WTC11 (cell line): ENCODE data around the gene ISG20. TPM values are rescaled to one million over a fixed set of nuclear protein-coding genes. Genes with fewer than 3 reads are reported as not detected.

Experiments
- ATAC-seq: fragments of 200-7000 bp; cut with Tn5 transposase; 2 replicates; pipeline ENCODE4 v1.10.0; 2021; ENCODE audit warnings: mild to moderate bottlenecking, moderate library complexity
- CTCF ChIA-PET: fragments of 300-600 bp; sonication (Branson Sonifier 250); formaldehyde crosslinking; loops from one replicate; lab custom pipeline; 2021; ENCODE audit warnings: antibody characterized with exemption; lab: Charles Lee
- POLR2A ChIA-PET: fragments of 350-600 bp; sonication (Branson Sonifier 250); formaldehyde crosslinking; loops from one replicate; lab custom pipeline; 2021; ENCODE audit warnings: antibody characterized with exemption; lab: Charles Lee
- DNase-seq: peaks from one replicate; pipeline ENCODE4 v3.0.0; 2021; ENCODE audit warnings: low spot score
- H3K27ac Mint-ChIP-seq: 2 replicates; pipeline ENCODE4 v1.8.0; 2021; ENCODE audit warnings: mixed read lengths
- H3K27me3 Mint-ChIP-seq: 2 replicates; pipeline ENCODE4 v1.8.0; 2021; ENCODE audit warnings: low read depth, mild to moderate bottlenecking, moderate library complexity, mixed read lengths
- H3K36me3 Mint-ChIP-seq: 2 replicates; pipeline ENCODE4 v1.8.0; 2021; ENCODE audit warnings: mixed read lengths
- H3K4me1 Mint-ChIP-seq: 2 replicates; pipeline ENCODE4 v1.8.0; 2022; ENCODE audit warnings: mixed read lengths
- H3K4me3 Mint-ChIP-seq: 2 replicates; pipeline ENCODE4 v1.8.0; 2021; ENCODE audit warnings: mild to moderate bottlenecking, moderate library complexity, mixed read lengths
- H3K9me3 Mint-ChIP-seq: 2 replicates; pipeline ENCODE4 v1.8.0; 2021; ENCODE audit warnings: mixed read lengths
- ATF2 ChIP-seq: sonication (generic); formaldehyde crosslinking; IDR thresholded peaks from 2 replicates; pipeline ENCODE4 v1.8.1; 2022; ENCODE audit warnings: low read depth, missing genetic modification reagents, borderline replicate concordance
- CREM ChIP-seq: sonication (generic); formaldehyde crosslinking; IDR thresholded peaks from 2 replicates; pipeline ENCODE4 v1.8.1; 2022; ENCODE audit warnings: mild to moderate bottlenecking, missing genetic modification reagents, moderate library complexity
- E2F1 ChIP-seq: sonication (generic); formaldehyde crosslinking; IDR thresholded peaks from 2 replicates; pipeline ENCODE4 v1.8.0; 2022; ENCODE audit warnings: mild to moderate bottlenecking, missing genetic modification reagents
- E2F4 ChIP-seq: sonication (generic); formaldehyde crosslinking; IDR thresholded peaks from 2 replicates; pipeline ENCODE4 v1.8.1; 2022; ENCODE audit warnings: low read depth, mild to moderate bottlenecking, moderate library complexity, missing genetic modification reagents, borderline replicate concordance
- ESRRA ChIP-seq: sonication (generic); formaldehyde crosslinking; IDR thresholded peaks from 2 replicates; pipeline ENCODE4 v1.8.1; 2022; ENCODE audit warnings: mild to moderate bottlenecking, missing genetic modification reagents, borderline replicate concordance
- FOXJ3 ChIP-seq: sonication (generic); formaldehyde crosslinking; IDR thresholded peaks from 2 replicates; pipeline ENCODE4 v1.9.0; 2021; ENCODE audit warnings: missing genetic modification reagents, mild to moderate bottlenecking, borderline replicate concordance
- FOXP1 ChIP-seq: sonication (generic); formaldehyde crosslinking; IDR thresholded peaks from 2 replicates; pipeline ENCODE4 v1.8.0; 2022; ENCODE audit warnings: missing genetic modification reagents, mild to moderate bottlenecking, moderate library complexity, borderline replicate concordance
- GABPB1 ChIP-seq: sonication (generic); formaldehyde crosslinking; IDR thresholded peaks from 2 replicates; pipeline ENCODE4 v1.8.1; 2023; ENCODE audit warnings: mild to moderate bottlenecking, missing genetic modification reagents
- GRHL2 ChIP-seq: fragments of 250-450 bp; sonication (Bioruptor Pico); IDR thresholded peaks from 2 replicates; pipeline ENCODE4 v1.8.0; 2022; ENCODE audit warnings: mild to moderate bottlenecking, moderate library complexity; ENCODE audit not compliant: insufficient replicate concordance, severe bottlenecking
- IRF1 ChIP-seq: sonication (generic); formaldehyde crosslinking; IDR thresholded peaks from 2 replicates; pipeline ENCODE4 v1.8.0; 2023; ENCODE audit warnings: missing genetic modification reagents
- JAZF1 ChIP-seq: fragments of 250-450 bp; sonication (Bioruptor Pico); IDR thresholded peaks from 2 replicates; pipeline ENCODE4 v1.9.0; 2021; ENCODE audit warnings: moderate library complexity, mild to moderate bottlenecking, inconsistent platforms
- NR1H2 ChIP-seq: sonication (generic); formaldehyde crosslinking; IDR thresholded peaks from 2 replicates; pipeline ENCODE4 v1.9.0; 2021; ENCODE audit warnings: mild to moderate bottlenecking, moderate library complexity, missing genetic modification reagents
- RELA ChIP-seq: sonication (generic); formaldehyde crosslinking; IDR thresholded peaks from 2 replicates; pipeline ENCODE4 v1.8.1; 2022; ENCODE audit warnings: missing genetic modification reagents, mild to moderate bottlenecking, borderline replicate concordance
- USF1 ChIP-seq: sonication (generic); formaldehyde crosslinking; IDR thresholded peaks from 2 replicates; pipeline ENCODE4 v1.8.0; 2022; ENCODE audit warnings: mild to moderate bottlenecking, missing genetic modification reagents
- ZNF281 ChIP-seq: sonication (generic); formaldehyde crosslinking; IDR thresholded peaks from 2 replicates; pipeline ENCODE4 v1.8.0; 2023; ENCODE audit warnings: mild to moderate bottlenecking, missing genetic modification reagents
- ZNF317 ChIP-seq: sonication (generic); formaldehyde crosslinking; IDR thresholded peaks from 2 replicates; pipeline ENCODE4 v1.8.1; 2023; ENCODE audit warnings: low read depth, mild to moderate bottlenecking, moderate library complexity, missing genetic modification reagents, borderline replicate concordance
- ZNF416 ChIP-seq: fragments of 250-450 bp; sonication (Bioruptor Pico); IDR thresholded peaks from 2 replicates; pipeline ENCODE4 v1.9.0; 2021; ENCODE audit warnings: mild to moderate bottlenecking, inconsistent platforms
- total RNA-seq: library from RNA; stranded (reverse); gene quantifications from 3 replicates; pipeline ENCODE4 v1.2.3, GENCODE V29; 2021
- TF ChIP-seq, protein P1 (sequence below): fragments of 200-600 bp; IDR thresholded peaks from 2 replicates; pipeline ENCODE4 v1.8.0; 2022; ENCODE audit warnings: antibody characterized with exemption
- TF ChIP-seq, protein P2 (sequence below): fragments of 250-450 bp; sonication (Bioruptor Pico); IDR thresholded peaks from 2 replicates; pipeline ENCODE4 v1.9.0; 2021; ENCODE audit warnings: mild to moderate bottlenecking

Gene ISG20
- total RNA-seq, 1 experiment from 2014 or later: 5.6 TPM

DNA sequence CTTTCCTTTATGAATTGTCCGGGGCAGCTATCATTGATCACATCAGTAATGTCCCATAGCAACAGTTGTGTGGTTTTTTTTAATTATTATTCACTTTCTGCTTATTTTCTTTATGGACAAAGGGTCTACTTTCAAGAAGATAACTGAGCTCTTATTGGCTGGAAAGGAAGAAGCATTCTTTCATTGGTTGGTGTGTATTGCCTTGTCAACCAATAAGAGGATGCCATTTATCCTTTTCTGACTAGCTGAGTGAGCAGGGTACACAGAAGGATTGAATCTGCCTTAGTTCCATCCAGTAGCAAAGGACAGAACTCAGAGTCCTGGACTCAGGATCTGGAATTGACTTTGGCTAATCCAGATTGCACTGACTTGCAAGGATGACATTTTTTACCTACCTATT lies 30.9 kb upstream of the ISG20 start:
- TF ChIP-seq GRHL2 (CRISPR knock-in tag) (no peak), ZNF317 (CRISPR knock-in tag) (no peak), NR1H2 (CRISPR knock-in tag) (no peak), E2F1 (CRISPR knock-in tag) (no peak), CREM (no peak), USF1 (CRISPR knock-in tag) (no peak), E2F4 (CRISPR knock-in tag) (no peak), ZNF416 (CRISPR knock-in tag) (no peak), RELA (no peak), FOXP1 (CRISPR knock-in tag) (no peak), FOXJ3 (no peak), JAZF1 (CRISPR knock-in tag) (no peak), ESRRA (CRISPR knock-in tag) (no peak), GABPB1 (CRISPR knock-in tag) (no peak), ATF2 (no peak), ZNF281 (CRISPR knock-in tag) (no peak), IRF1 (CRISPR knock-in tag) (no peak)
- TF ChIP-seq, protein P1, sequence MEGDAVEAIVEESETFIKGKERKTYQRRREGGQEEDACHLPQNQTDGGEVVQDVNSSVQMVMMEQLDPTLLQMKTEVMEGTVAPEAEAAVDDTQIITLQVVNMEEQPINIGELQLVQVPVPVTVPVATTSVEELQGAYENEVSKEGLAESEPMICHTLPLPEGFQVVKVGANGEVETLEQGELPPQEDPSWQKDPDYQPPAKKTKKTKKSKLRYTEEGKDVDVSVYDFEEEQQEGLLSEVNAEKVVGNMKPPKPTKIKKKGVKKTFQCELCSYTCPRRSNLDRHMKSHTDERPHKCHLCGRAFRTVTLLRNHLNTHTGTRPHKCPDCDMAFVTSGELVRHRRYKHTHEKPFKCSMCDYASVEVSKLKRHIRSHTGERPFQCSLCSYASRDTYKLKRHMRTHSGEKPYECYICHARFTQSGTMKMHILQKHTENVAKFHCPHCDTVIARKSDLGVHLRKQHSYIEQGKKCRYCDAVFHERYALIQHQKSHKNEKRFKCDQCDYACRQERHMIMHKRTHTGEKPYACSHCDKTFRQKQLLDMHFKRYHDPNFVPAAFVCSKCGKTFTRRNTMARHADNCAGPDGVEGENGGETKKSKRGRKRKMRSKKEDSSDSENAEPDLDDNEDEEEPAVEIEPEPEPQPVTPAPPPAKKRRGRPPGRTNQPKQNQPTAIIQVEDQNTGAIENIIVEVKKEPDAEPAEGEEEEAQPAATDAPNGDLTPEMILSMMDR: no peak
- TF ChIP-seq, protein P2, sequence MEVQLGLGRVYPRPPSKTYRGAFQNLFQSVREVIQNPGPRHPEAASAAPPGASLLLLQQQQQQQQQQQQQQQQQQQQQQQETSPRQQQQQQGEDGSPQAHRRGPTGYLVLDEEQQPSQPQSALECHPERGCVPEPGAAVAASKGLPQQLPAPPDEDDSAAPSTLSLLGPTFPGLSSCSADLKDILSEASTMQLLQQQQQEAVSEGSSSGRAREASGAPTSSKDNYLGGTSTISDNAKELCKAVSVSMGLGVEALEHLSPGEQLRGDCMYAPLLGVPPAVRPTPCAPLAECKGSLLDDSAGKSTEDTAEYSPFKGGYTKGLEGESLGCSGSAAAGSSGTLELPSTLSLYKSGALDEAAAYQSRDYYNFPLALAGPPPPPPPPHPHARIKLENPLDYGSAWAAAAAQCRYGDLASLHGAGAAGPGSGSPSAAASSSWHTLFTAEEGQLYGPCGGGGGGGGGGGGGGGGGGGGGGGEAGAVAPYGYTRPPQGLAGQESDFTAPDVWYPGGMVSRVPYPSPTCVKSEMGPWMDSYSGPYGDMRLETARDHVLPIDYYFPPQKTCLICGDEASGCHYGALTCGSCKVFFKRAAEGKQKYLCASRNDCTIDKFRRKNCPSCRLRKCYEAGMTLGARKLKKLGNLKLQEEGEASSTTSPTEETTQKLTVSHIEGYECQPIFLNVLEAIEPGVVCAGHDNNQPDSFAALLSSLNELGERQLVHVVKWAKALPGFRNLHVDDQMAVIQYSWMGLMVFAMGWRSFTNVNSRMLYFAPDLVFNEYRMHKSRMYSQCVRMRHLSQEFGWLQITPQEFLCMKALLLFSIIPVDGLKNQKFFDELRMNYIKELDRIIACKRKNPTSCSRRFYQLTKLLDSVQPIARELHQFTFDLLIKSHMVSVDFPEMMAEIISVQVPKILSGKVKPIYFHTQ: no peak
- TF ChIP-seq, all 79 proteins: peak for 0
- Mint-ChIP-seq H3K36me3 (no peaks in the 10 kb centered on the region), H3K4me3 (no peak overlapping the region), H3K27me3 (peaks cover 86% of the 10 kb centered on the region), H3K27ac (no peak overlapping the region), H3K4me1 (peaks cover 83% of the 10 kb centered on the region), H3K9me3 (no peaks in the 10 kb centered on the region)
- ATAC-seq (no peak), DNase-seq (no peak)
- POLR2A ChIA-PET: no interaction called here
- CTCF ChIA-PET: interaction anchor here (0.9 kb wide), 1 partner anchor 129 kb away, joined by 3 read pairs; no protein-coding TSS in a partner anchor
